ENCODE measurements around the gene PRR11.
"Not testable (repeated sequence)": the region's sequence is repeated elsewhere in the genome, so short reads cannot be mapped to it uniquely, and the experiment has no call there.

The PRR11 gene

GRCh38 chr17:59172436-59173004 lies 17.0 kb downstream of the PRR11 start:
- H3K27me3 Mint-ChIP-seq: no peaks in the 10 kb centered on the region
- H3K4me3 Mint-ChIP-seq: no peak overlapping the region
- H3K27ac Mint-ChIP-seq: no peak overlapping the region
- peaks cover 36% of the 10 kb centered on the region for H3K36me3 Mint-ChIP-seq (ENCODE audit: low read depth)
- H3K4me1 Mint-ChIP-seq (ENCODE audit: low read depth): peaks cover 4% of the 10 kb centered on the region
- H3K9me3 Mint-ChIP-seq: no peaks in the 10 kb centered on the region

GRCh38 chr17:59174671-59175070 lies 19.1 kb downstream of the PRR11 start:
- Mint-ChIP-seq H3K27ac (no peak overlapping the region), H3K36me3 (ENCODE audit: low read depth) (peaks cover 32% of the 10 kb centered on the region), H3K9me3 (no peaks in the 10 kb centered on the region), H3K4me3 (no peak overlapping the region), H3K4me1 (ENCODE audit: low read depth) (no peaks in the 10 kb centered on the region), H3K27me3 (no peaks in the 10 kb centered on the region)

- Mint-ChIP-seq H3K9me3 (no peaks in the 10 kb centered on the region), H3K27ac (no peak overlapping the region), H3K4me1 (ENCODE audit: low read depth) (no peaks in the 10 kb centered on the region)
These were observed 19.5 kb downstream of the PRR11 start for GRCh38 chr17:59175076-59175475.

GRCh38 chr17:59178266-59178985 lies 22.9 kb downstream of the PRR11 start:
- Mint-ChIP-seq H3K4me1 (ENCODE audit: low read depth) (no peaks in the 10 kb centered on the region), H3K27me3 (no peaks in the 10 kb centered on the region), H3K4me3 (no peak overlapping the region), H3K36me3 (ENCODE audit: low read depth) (peaks cover 10% of the 10 kb centered on the region), H3K27ac (no peak overlapping the region), H3K9me3 (no peaks in the 10 kb centered on the region)

More at GRCh38 chr17:59175076-59175475, 19.5 kb downstream of the PRR11 start:
- H3K4me3 Mint-ChIP-seq: no peak overlapping the region
- H3K27me3 Mint-ChIP-seq: no peaks in the 10 kb centered on the region
- peaks cover 30% of the 10 kb centered on the region for H3K36me3 Mint-ChIP-seq (ENCODE audit: low read depth)

GRCh38 chr17:59179601-59180000 lies 24.1 kb downstream of the PRR11 start:
- H3K27me3 Mint-ChIP-seq; H3K27ac Mint-ChIP-seq; H3K4me3 Mint-ChIP-seq; H3K4me1 Mint-ChIP-seq (ENCODE audit: low read depth); H3K36me3 Mint-ChIP-seq (ENCODE audit: low read depth); H3K9me3 Mint-ChIP-seq: not testable (repeated sequence)

GRCh38 chr17:59180626-59181025 lies 25.1 kb downstream of the PRR11 start:
- Mint-ChIP-seq H3K36me3 (ENCODE audit: low read depth) (peaks cover 5% of the 10 kb centered on the region), H3K27me3 (no peaks in the 10 kb centered on the region), H3K4me1 (ENCODE audit: low read depth) (no peaks in the 10 kb centered on the region), H3K27ac (no peak overlapping the region), H3K4me3 (no peak overlapping the region), H3K9me3 (no peaks in the 10 kb centered on the region)

- H3K9me3 Mint-ChIP-seq: no peaks in the 10 kb centered on the region
- H3K27me3 Mint-ChIP-seq: no peaks in the 10 kb centered on the region
- H3K27ac Mint-ChIP-seq: no peak overlapping the region
- H3K4me3 Mint-ChIP-seq: no peak overlapping the region
- peaks cover 11% of the 10 kb centered on the region for H3K36me3 Mint-ChIP-seq (ENCODE audit: low read depth)
- H3K4me1 Mint-ChIP-seq (ENCODE audit: low read depth): no peaks in the 10 kb centered on the region
These were observed 25.9 kb downstream of the PRR11 start for GRCh38 chr17:59181481-59181880.

- H3K27me3 Mint-ChIP-seq: no peaks in the 10 kb centered on the region
- H3K4me3 Mint-ChIP-seq: no peak overlapping the region
- H3K4me1 Mint-ChIP-seq (ENCODE audit: low read depth): no peaks in the 10 kb centered on the region
- H3K36me3 Mint-ChIP-seq (ENCODE audit: low read depth): peaks cover 19% of the 10 kb centered on the region
- no peak overlapping the region for H3K27ac Mint-ChIP-seq
- no peaks in the 10 kb centered on the region for H3K9me3 Mint-ChIP-seq
These were observed 30.5 kb downstream of the PRR11 start for GRCh38 chr17:59185997-59186396.

- H3K36me3 Mint-ChIP-seq (ENCODE audit: low read depth): peaks cover 24% of the 10 kb centered on the region
- no peaks in the 10 kb centered on the region for H3K4me1 Mint-ChIP-seq (ENCODE audit: low read depth)
- H3K9me3 Mint-ChIP-seq: no peaks in the 10 kb centered on the region
- H3K4me3 Mint-ChIP-seq: no peak overlapping the region
- no peak overlapping the region for H3K27ac Mint-ChIP-seq
- no peaks in the 10 kb centered on the region for H3K27me3 Mint-ChIP-seq
These were observed 31.3 kb downstream of the PRR11 start for GRCh38 chr17:59186850-59187249.

- Mint-ChIP-seq H3K36me3 (ENCODE audit: low read depth) (peaks cover 33% of the 10 kb centered on the region), H3K9me3 (no peaks in the 10 kb centered on the region), H3K27ac (no peak overlapping the region), H3K4me3 (no peak overlapping the region), H3K4me1 (ENCODE audit: low read depth) (no peaks in the 10 kb centered on the region), H3K27me3 (no peaks in the 10 kb centered on the region)
These were observed 35.3 kb downstream of the PRR11 start for GRCh38 chr17:59190806-59191205.

- Mint-ChIP-seq H3K9me3 (no peaks in the 10 kb centered on the region), H3K4me3 (no peak overlapping the region), H3K27ac (no peak overlapping the region), H3K27me3 (no peaks in the 10 kb centered on the region), H3K4me1 (ENCODE audit: low read depth) (no peaks in the 10 kb centered on the region), H3K36me3 (ENCODE audit: low read depth) (peaks cover 28% of the 10 kb centered on the region)
These were observed 37.9 kb downstream of the PRR11 start for GRCh38 chr17:59193336-59193862.

GRCh38 chr17:59199398-59199797 lies 43.9 kb downstream of the PRR11 start:
- H3K36me3 Mint-ChIP-seq (ENCODE audit: low read depth): peaks cover 28% of the 10 kb centered on the region
- no peaks in the 10 kb centered on the region for H3K4me1 Mint-ChIP-seq (ENCODE audit: low read depth)
- H3K27ac Mint-ChIP-seq: no peak overlapping the region
- H3K27me3 Mint-ChIP-seq: no peaks in the 10 kb centered on the region
- no peak overlapping the region for H3K4me3 Mint-ChIP-seq
- H3K9me3 Mint-ChIP-seq: no peaks in the 10 kb centered on the region

GRCh38 chr17:59202320-59202719 lies 46.8 kb downstream of the PRR11 start:
- H3K27ac Mint-ChIP-seq: no peak overlapping the region
- H3K4me3 Mint-ChIP-seq: no peak overlapping the region
- peaks cover 24% of the 10 kb centered on the region for H3K36me3 Mint-ChIP-seq (ENCODE audit: low read depth)
- H3K9me3 Mint-ChIP-seq: no peaks in the 10 kb centered on the region
- no peaks in the 10 kb centered on the region for H3K27me3 Mint-ChIP-seq
- no peaks in the 10 kb centered on the region for H3K4me1 Mint-ChIP-seq (ENCODE audit: low read depth)

GRCh38 chr17:59219370-59219769 lies 63.8 kb downstream of the PRR11 start:
- H3K4me3 Mint-ChIP-seq: no peak overlapping the region
- H3K36me3 Mint-ChIP-seq (ENCODE audit: low read depth): peaks cover 5% of the 10 kb centered on the region
- no peak overlapping the region for H3K27ac Mint-ChIP-seq
- peaks cover 19% of the 10 kb centered on the region for H3K4me1 Mint-ChIP-seq (ENCODE audit: low read depth)
- no peaks in the 10 kb centered on the region for H3K27me3 Mint-ChIP-seq
- H3K9me3 Mint-ChIP-seq: no peaks in the 10 kb centered on the region

- no peaks in the 10 kb centered on the region for H3K27me3 Mint-ChIP-seq
- peaks cover 19% of the 10 kb centered on the region for H3K4me1 Mint-ChIP-seq (ENCODE audit: low read depth)
- H3K36me3 Mint-ChIP-seq (ENCODE audit: low read depth): no peaks in the 10 kb centered on the region
- H3K4me3 Mint-ChIP-seq: peak overlapping the region; percentile 91
- no peaks in the 10 kb centered on the region for H3K9me3 Mint-ChIP-seq
- peak overlapping the region; percentile 89 for H3K27ac Mint-ChIP-seq
These were observed 64.4 kb downstream of the PRR11 start for GRCh38 chr17:59219992-59220327.
